SK-N-MC (cell line): ENCODE measurements around the gene WDR76.

Source experiments
- EZH2 ChIP-seq: fragments of 200-600 bp; sonication (generic); IDR thresholded peaks from one replicate; pipeline ENCODE4 v1.6.1; 2017; ENCODE audit warnings: antibody characterized with exemption
- POLR2AphosphoS5 ChIP-seq: IDR thresholded peaks from 2 replicates; pipeline ENCODE4 v1.6.1; 2012; ENCODE audit warnings: mild to moderate bottlenecking, low read depth, low read length, borderline replicate concordance

- TF ChIP-seq POLR2AphosphoS5: no peak
- TF ChIP-seq EZH2: no peak
Observed at GRCh38 chr15:43826029-43826507, 734 bp upstream of the WDR76 start.
